Effector memory CD8-positive, alpha-beta T cell (primary cell): ENCODE results near the gene CAV1.

Experiments used
- ATAC-seq: fragments of 150-1000 bp; cut with Tn5 transposase; replicated peaks from 2 replicates; pipeline ENCODE4 v1.10.0; 2021; ENCODE audit warnings: mild to moderate bottlenecking, moderate library complexity
- DNase-seq, 3 experiments: peaks; one replicate each; pipeline ENCODE4 v3.0.0; 2021
- H3K27ac Mint-ChIP-seq, 2 donors: one replicate each; pipeline ENCODE4 v1.8.0; 2022; ENCODE audit warnings: mild to moderate bottlenecking in 2 of 2, mixed read lengths in 2 of 2, moderate library complexity in 2 of 2
- H3K27me3 Mint-ChIP-seq, 2 donors: one replicate each; pipeline ENCODE4 v1.8.0; 2022; ENCODE audit warnings: mixed read lengths in 2 of 2
- H3K36me3 Mint-ChIP-seq: one replicate; pipeline ENCODE4 v1.8.0; 2022; ENCODE audit warnings: mild to moderate bottlenecking, moderate library complexity, mixed read lengths; ENCODE audit not compliant: insufficient read depth
- H3K4me1 Mint-ChIP-seq, 2 donors: one replicate each; pipeline ENCODE4 v1.8.0; 2022; ENCODE audit warnings: low read depth in 2 of 2, mixed read lengths in 2 of 2
- H3K4me3 Mint-ChIP-seq, 2 donors: one replicate each; pipeline ENCODE4 v1.8.0; 2022; ENCODE audit warnings: mild to moderate bottlenecking in 2 of 2, mixed read lengths in 2 of 2, moderate library complexity in 2 of 2
- H3K9me3 Mint-ChIP-seq, 2 donors: one replicate each; pipeline ENCODE4 v1.8.0; 2022; ENCODE audit warnings: mixed read lengths in 2 of 2

The CAV1 gene

DNA sequence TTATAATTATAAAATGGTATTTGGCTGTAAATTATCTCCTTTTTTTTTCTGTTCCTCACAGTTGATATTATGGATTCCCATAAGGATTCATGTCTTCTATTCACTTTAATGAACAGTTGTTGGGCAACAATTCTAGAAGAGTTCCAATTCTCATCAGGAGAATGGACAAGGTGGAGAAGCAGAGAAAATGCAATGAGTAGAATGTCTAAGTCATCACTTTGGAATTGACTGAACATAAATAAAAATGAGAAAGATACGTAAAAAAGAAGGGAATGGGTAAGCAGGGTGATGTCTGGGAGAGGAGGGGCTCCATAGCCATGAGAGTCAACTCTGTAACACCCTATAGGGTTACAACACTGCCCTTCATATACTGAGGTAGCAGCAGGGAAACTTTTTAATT, 27.1 kb upstream of the CAV1 start:
- Mint-ChIP-seq H3K36me3 (no peaks in the 10 kb centered on the region), H3K27ac (no peak overlapping the region), H3K4me1 (peaks cover 9 to 13% of the 10 kb centered on the region in 2 donors), H3K9me3 (no peaks in the 10 kb centered on the region), H3K27me3 (peaks cover 21 to 32% of the 10 kb centered on the region in 2 donors), H3K4me3 (no peak overlapping the region)
- DNase-seq (no peak), ATAC-seq (no peak)

DNA sequence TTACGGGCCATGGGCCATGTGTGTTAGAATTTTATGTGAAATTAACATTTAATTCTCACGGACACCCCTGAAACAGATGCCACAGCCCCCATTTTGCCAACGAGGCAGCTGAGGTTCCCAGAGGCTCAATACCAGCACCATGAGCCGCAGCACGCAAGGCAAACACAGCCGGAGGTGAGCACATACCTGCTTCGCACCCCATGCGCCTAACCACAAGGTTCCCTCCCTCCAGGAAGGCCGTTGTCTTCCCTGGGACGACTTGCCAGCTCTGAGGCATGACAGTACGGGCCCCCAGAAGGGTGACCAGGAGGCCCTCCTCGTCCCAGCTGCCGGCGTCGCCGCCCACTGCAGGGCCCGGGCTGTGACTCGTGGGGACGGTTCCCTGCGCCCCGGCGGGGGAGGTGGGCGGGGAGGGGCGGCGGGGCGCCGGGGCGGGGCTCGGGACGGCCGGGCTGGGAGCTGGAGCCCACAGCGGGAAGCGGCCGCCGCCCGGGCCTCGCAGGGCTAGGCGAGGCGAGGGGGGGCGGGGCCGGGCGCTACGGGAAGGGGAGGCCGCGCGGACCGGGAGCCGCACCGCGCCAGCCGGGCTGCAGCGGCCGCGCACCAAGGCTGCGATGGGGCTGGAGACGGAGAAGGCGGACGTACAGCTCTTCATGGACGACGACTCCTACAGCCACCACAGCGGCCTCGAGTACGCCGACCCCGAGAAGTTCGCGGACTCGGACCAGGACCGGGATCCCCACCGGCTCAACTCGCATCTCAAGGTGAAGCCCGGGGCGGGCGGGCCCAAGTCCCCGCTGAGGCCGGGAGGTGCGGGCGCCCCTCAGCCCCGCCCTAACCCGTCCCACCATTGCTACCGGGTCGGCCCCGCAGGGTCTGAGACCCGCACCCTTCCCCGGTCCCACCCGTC, 25.4 kb upstream of the CAV1 start, which contains the start of gene CAV2:
CAV2 (plus strand) TSS at position 571 of the 910 bp plus-strand sequence; CDS start at position 615, 44 bp downstream.
- H3K4me1 Mint-ChIP-seq, result peaks cover 9 to 13% of the 10 kb centered on the region in 2 donors
- H3K4me3 Mint-ChIP-seq, result peak within 1 kb of the TSS; percentile 75 to 80
- H3K27ac Mint-ChIP-seq, result peak within 1 kb of the TSS in 1 of 2 donors; percentile 13
- no peaks in the 10 kb centered on the region for H3K36me3 Mint-ChIP-seq
- DNase-seq (no peak), ATAC-seq (peak; percentile 57)
- H3K27me3 Mint-ChIP-seq, result peaks cover 28 to 44% of the 10 kb centered on the region in 2 donors
- H3K9me3 Mint-ChIP-seq, result no peaks in the 10 kb centered on the region

GRCh38 chr7:116500078-116500853, 24.6 kb upstream of the CAV1 start:
- DNase-seq (peak in 1 of 3 experiments; percentile 9), ATAC-seq (peak; percentile 82)
- H3K27ac Mint-ChIP-seq, result peak overlapping the region in 1 of 2 donors; percentile 13
- no peaks in the 10 kb centered on the region for H3K36me3 Mint-ChIP-seq
- peaks cover 34 to 52% of the 10 kb centered on the region in 2 donors for H3K27me3 Mint-ChIP-seq
- H3K4me3 Mint-ChIP-seq, result peak overlapping the region; percentile 75 to 80
- H3K4me1 Mint-ChIP-seq, result peaks cover 9 to 13% of the 10 kb centered on the region in 2 donors
- H3K9me3 Mint-ChIP-seq, result no peaks in the 10 kb centered on the region

DNA sequence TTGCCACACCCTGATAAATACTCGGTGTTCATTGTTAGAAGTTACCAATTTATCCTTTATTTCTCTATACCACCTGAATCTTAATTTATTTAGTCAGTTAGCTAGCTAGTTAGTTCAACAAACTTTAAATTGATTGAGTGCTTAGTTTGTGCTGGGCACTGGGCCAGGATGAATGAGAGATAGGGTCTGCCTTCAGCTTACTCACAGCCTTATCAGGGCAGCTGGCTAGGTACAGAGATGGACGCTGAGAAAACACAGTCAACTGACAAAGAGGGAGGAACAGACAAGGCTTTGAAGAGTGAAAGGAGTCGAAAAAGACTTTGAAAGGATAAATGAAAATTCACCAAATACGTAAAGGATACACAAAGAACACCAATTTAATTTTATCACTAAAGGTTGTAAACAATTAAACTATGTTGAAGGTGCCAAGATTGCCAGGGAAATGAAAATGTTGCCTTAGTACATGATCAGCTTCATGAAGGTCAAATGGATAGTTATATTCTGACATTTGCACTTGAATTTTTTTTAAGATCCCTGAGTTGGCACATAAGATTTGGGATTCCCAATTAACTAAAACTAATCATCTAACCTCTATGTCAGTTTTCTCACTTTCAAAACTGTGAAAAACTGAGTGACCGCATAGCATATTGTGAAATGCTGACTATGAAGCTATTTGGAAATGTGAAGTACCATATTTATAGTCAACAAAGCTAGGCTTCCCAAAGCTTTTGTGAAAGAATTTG, 23.2 kb upstream of the CAV1 start:
- Mint-ChIP-seq H3K4me3 (no peak overlapping the region), H3K36me3 (no peaks in the 10 kb centered on the region), H3K27me3 (peaks cover 40 to 60% of the 10 kb centered on the region in 2 donors), H3K9me3 (no peaks in the 10 kb centered on the region), H3K4me1 (peaks cover 9 to 13% of the 10 kb centered on the region in 2 donors), H3K27ac (no peak overlapping the region)
- no peak for DNase-seq
- ATAC-seq, result no peak

DNA sequence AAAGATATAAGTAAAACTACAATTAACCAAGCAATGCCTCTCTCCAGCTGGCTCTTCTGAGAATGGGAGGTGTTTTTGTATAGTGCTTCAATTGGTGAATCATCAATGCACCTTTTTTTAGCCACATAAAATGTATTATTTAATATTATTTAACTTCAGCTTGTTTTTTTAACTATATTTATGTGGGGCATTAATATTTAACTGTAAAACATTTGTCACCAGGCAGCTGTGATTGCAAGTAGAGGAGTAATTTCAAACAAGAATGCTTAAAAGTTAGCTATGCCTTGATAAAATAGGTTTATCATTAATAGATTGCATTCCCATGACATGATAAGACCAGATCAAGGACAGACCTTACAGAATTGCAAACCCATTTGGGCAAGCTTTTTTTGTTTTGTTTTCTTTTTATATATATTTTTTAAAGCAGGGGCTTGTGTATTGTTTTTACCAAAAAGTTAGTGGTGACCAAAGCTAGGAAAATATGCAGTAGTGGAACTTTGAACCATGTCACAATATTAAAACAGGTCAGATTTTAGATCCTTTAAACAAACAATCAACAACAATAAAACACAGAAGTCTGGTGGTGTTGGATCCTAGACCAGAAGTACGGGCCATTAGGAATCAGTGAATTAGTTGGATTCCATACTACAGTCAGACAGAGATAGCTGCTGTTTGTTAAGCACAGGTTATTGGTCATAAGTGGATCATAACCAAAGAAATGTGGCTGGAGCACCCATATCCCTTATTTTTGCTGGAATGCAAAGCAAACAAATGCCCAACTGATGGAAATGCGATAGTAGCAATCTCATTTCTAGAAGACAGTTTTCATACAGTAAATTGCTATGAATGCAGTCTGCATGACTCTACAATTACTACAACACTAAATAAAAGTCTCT, 22.4 kb upstream of the CAV1 start:
- no peak overlapping the region for H3K27ac Mint-ChIP-seq
- H3K9me3 Mint-ChIP-seq, result no peaks in the 10 kb centered on the region
- no peak for DNase-seq
- no peaks in the 10 kb centered on the region for H3K36me3 Mint-ChIP-seq
- peaks cover 40 to 60% of the 10 kb centered on the region in 2 donors for H3K27me3 Mint-ChIP-seq
- peaks cover 9 to 13% of the 10 kb centered on the region in 2 donors for H3K4me1 Mint-ChIP-seq
- no peak for ATAC-seq
- no peak overlapping the region for H3K4me3 Mint-ChIP-seq

DNA sequence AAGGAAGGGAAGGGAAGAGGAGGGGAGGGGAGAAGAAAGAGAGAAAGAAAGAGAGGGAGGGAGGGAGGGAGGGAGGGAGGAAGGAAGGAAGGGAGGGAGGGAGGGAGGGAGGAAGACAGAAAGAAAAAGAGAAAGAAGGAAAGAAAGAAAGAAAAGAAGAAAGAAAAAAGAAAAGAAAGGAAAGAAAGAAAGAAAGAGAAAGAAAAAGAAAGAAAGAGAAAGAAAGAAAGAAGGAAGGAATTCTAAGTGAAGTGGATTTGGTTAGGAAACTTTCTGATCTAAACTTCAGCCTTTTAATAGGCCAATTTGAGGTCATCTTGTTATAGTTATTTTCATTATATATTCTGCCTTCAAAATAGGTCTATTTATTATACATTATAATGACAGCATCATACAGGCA, 21.0 kb upstream of the CAV1 start:
- Mint-ChIP-seq H3K9me3 (no peaks in the 10 kb centered on the region), H3K27ac (no peak overlapping the region), H3K4me3 (no peak overlapping the region), H3K4me1 (peaks cover 9 to 13% of the 10 kb centered on the region in 2 donors), H3K27me3 (peaks cover 40 to 54% of the 10 kb centered on the region in 2 donors), H3K36me3 (no peaks in the 10 kb centered on the region)
- DNase-seq (no peak), ATAC-seq (no peak)

GRCh38 chr7:116505278-116505677, 19.6 kb upstream of the CAV1 start:
- H3K4me3 Mint-ChIP-seq, result no peak overlapping the region
- no peak overlapping the region for H3K27ac Mint-ChIP-seq
- H3K4me1 Mint-ChIP-seq, result peaks cover 6 to 10% of the 10 kb centered on the region in 2 donors
- no peak for DNase-seq
- peaks cover 33 to 44% of the 10 kb centered on the region in 2 donors for H3K27me3 Mint-ChIP-seq
- no peaks in the 10 kb centered on the region for H3K9me3 Mint-ChIP-seq
- no peak for ATAC-seq
- H3K36me3 Mint-ChIP-seq, result no peaks in the 10 kb centered on the region

DNA sequence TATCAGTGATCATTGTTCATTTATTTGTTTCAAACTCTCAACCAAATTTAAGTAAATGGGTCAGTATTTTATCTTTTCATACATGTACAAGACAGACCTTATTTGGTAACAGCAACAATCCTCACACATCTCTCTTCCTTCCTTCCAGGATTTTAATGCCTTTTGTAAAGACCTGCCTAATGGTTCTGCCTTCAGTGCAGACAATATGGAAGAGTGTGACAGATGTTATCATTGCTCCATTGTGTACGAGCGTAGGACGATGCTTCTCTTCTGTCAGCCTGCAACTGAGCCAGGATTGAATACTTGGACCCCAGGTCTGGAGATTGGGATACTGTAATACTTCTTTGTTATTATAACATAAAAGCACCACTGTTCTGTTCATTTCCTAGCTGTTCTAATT, 19.0 kb upstream of the CAV1 start:
- Mint-ChIP-seq H3K27me3 (peaks cover 27 to 39% of the 10 kb centered on the region in 2 donors), H3K27ac (no peak overlapping the region), H3K9me3 (no peaks in the 10 kb centered on the region), H3K4me3 (no peak overlapping the region), H3K36me3 (no peaks in the 10 kb centered on the region), H3K4me1 (peaks cover under 1 to 6% of the 10 kb centered on the region in 2 donors)
- DNase-seq (no peak), ATAC-seq (no peak)

DNA sequence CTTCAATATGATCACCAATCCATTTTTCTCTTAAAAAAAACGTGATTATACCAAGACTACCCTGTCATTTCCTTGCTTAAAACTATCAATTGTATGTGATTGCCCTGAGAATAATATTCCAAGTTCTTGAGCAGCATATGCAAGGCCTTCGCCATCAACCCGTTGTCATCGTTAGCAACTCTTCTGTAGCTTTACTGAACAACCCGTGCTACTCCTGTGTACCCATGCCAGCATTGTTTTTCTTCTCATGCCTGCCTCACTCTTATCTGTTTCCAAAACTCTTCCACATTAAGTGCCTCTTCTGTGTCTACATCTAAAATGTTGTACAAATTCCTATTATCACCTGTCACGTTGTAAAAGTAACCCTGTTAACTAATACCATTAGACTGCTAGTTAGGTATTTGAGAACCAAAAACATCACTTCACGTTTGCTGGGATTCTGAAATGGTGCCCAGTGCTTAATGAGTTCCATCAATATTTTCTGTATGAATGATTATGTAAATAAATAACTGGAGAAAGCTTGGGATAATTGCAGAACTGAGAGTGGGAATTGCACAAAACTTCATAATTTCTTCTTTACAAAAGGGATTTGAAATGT, 14.8 kb upstream of the CAV1 start:
- Mint-ChIP-seq H3K4me1 (peaks cover 16 to 21% of the 10 kb centered on the region in 2 donors), H3K4me3 (no peak overlapping the region), H3K27ac (no peak overlapping the region), H3K9me3 (no peaks in the 10 kb centered on the region), H3K27me3 (peaks cover 9 to 12% of the 10 kb centered on the region in 2 donors), H3K36me3 (no peaks in the 10 kb centered on the region)
- ATAC-seq (no peak), DNase-seq (no peak)

- H3K4me3 Mint-ChIP-seq, result peak overlapping the region; percentile 80 to 93
- no peaks in the 10 kb centered on the region for H3K9me3 Mint-ChIP-seq
- ATAC-seq (no peak), DNase-seq (no peak)
- H3K27me3 Mint-ChIP-seq, result peaks cover 9 to 12% of the 10 kb centered on the region in 2 donors
- H3K4me1 Mint-ChIP-seq, result peaks cover 16 to 21% of the 10 kb centered on the region in 2 donors
- H3K36me3 Mint-ChIP-seq, result no peaks in the 10 kb centered on the region
- H3K27ac Mint-ChIP-seq, result peak overlapping the region in 1 of 2 donors; percentile 92
These were observed 14.0 kb upstream of the CAV1 start for GRCh38 chr7:116510795-116511194.

DNA sequence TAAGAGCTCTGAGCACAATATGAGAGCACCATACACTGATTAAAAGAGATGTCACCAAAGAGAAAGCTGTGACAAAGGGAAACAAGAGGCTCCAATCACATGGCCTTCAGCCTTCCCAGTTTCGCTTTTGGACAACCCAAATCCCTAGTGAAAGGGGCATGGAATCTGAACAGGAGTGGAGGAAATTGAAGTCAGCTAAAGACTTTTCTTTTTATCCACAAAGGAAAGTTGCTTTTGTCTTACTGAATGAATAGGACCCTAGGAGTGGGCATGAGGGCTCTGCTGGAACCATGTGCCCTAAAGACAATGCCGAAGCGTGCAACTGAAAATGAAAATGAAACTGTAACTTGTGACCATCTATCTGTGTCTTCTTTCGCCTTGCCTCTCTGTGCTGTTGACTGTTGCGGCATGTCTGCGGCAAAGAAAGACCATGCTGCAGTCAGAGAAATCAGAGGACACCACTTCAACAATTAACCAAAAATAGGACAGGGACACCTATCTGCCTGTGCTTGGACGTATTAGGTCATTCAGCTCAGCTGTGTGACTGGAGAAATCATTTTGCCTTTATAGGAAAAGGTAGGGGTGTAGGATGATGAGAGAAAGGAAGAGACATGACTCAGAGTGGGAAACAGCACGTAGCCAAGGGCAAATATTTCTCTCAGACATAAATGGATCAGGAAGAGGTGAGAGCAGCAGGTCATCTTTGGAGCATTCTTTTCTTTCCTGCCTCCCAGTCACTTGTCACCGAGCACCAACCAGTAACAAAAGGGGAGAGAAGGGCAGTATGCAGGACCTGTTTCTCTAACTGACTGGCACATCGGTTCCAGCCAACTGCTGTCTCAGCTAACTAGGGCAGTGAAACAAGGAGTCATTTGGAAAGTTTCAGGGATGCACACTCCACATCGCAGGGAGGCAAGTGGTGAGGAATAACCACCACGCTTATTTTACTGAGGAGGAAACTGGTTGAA, 13.0 kb upstream of the CAV1 start:
- Mint-ChIP-seq H3K27me3 (peaks cover 9 to 12% of the 10 kb centered on the region in 2 donors), H3K4me3 (peak overlapping the region; percentile 80 to 93), H3K9me3 (no peaks in the 10 kb centered on the region), H3K36me3 (no peaks in the 10 kb centered on the region), H3K4me1 (peaks cover 16 to 21% of the 10 kb centered on the region in 2 donors), H3K27ac (peak overlapping the region; percentile 64 to 92)
- peak; percentile 32 to 44 (median 36) for DNase-seq
- peak; percentile 98 for ATAC-seq
